CMK (cell line): ENCODE measurements around the gene NUDT14.

Source experiments
- DNase-seq: peaks from one replicate; pipeline ENCODE4 v3.0.0-alpha.2; 2010; ENCODE audit warnings: low read depth

Gene NUDT14

GRCh38 chr14:105146181-105146975 is 34.7 kb downstream of the NUDT14 start:
- DNase-seq = no peak

- no peak for DNase-seq
Observed at GRCh38 chr14:105145381-105146180, 35.5 kb downstream of the NUDT14 start.

- no peak for DNase-seq
Observed at GRCh38 chr14:105144666-105145380, 36.3 kb downstream of the NUDT14 start.

GRCh38 chr14:105144026-105144665 is 37.0 kb downstream of the NUDT14 start:
- DNase-seq = no peak

GRCh38 chr14:105143451-105144025 is 37.6 kb downstream of the NUDT14 start:
- DNase-seq = no peak

- no peak for DNase-seq
Observed at GRCh38 chr14:105142651-105143450, 38.3 kb downstream of the NUDT14 start.

- no peak for DNase-seq
Observed at GRCh38 chr14:105141486-105142281, 39.4 kb downstream of the NUDT14 start.

- no peak for DNase-seq
Observed at GRCh38 chr14:105141026-105141425, 40.1 kb downstream of the NUDT14 start.

GRCh38 chr14:105140581-105140980 is 40.5 kb downstream of the NUDT14 start:
- DNase-seq = no peak

GRCh38 chr14:105139831-105140239 is 41.3 kb downstream of the NUDT14 start:
- no peak for DNase-seq

GRCh38 chr14:105139212-105139825 is 41.8 kb downstream of the NUDT14 start:
- no peak for DNase-seq

- no peak for DNase-seq
Observed at GRCh38 chr14:105138551-105139111, 42.5 kb downstream of the NUDT14 start.

GRCh38 chr14:105138021-105138541 is 43.0 kb downstream of the NUDT14 start:
- DNase-seq = no peak

GRCh38 chr14:105137481-105138020 is 43.6 kb downstream of the NUDT14 start:
- DNase-seq = no peak

GRCh38 chr14:105136401-105137322 is 44.5 kb downstream of the NUDT14 start:
- DNase-seq = no peak

GRCh38 chr14:105135700-105136395 is 45.3 kb downstream of the NUDT14 start:
- DNase-seq = no peak
